SH-SY5Y (cell line): ENCODE data around the gene SMLR1.

Experiments
- GATA2 ChIP-seq: IDR thresholded peaks from 2 replicates; pipeline ENCODE4 v1.6.1; 2011; ENCODE audit warnings: mild to moderate bottlenecking, low read depth, low read length
- GATA3 ChIP-seq: IDR thresholded peaks from 2 replicates; pipeline ENCODE4 v1.6.1; 2011; ENCODE audit warnings: low read depth, mild to moderate bottlenecking, low read length, moderate library complexity

SMLR1 gene

GRCh38 chr6:130810307-130811030 lies 16.7 kb upstream of the SMLR1 start:
- TF ChIP-seq GATA3 = no peak
- TF ChIP-seq GATA2 = no peak

DNA sequence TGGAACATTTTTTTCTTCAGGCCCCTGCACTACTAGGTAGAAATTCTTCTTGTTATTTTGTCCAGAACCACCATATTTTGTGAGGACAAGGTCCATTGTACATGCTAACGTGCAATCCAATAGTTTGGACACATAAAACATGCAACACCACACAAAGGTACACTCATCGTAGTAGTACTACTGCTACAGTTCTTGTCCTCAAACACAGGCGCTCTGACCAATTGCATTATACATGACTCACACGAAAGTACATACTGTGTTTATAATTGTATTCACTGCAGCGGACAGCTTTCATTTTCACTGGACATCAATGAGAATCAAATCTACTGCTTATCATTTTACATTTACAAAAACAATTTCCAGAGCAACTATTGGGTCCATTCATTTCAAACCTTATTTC lies 15.3 kb upstream of the SMLR1 start:
- TF ChIP-seq GATA3 (no peak), GATA2 (no peak)

DNA sequence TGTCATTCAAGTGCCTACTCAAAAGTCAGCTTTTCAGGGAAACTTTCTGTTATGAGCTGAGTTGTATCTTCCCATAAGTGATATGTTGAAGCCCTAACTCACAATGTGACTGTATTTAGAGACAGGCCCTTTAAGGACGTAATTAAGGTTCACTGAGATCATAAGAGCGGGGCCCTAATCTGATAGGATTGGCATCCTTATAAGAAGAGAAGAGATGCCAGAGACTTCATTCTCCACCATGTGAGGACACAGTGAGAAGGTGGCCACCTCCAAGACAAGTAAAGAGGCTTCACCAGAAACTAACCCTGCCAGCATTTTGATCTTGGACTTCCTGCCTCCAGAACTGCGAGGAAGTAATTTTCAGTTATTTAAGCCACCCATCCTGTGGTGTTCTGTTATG lies 12.7 kb upstream of the SMLR1 start:
- TF ChIP-seq GATA3 (no peak), GATA2 (no peak)

GRCh38 chr6:130815200-130816071 lies 11.8 kb upstream of the SMLR1 start:
- TF ChIP-seq GATA2 (no peak), GATA3 (no peak)

DNA sequence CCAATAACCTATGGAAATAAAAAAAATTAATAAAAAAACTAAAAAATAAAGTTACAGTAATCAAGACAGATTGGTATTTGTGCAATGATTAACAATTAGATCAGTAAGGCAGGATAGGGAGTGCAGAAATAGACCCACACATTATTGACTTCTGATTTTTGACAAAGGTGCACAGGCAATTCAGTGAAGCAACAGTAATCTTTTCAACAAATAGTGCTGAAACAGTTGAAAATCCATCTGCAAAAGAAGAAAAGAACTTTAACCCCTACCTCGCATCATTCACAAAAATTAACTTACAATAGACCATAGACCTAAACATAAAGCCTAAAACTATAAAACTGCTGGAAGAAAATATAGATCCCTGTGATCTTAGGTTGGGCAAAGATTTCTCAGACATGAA lies 4.5 kb upstream of the SMLR1 start:
- TF ChIP-seq GATA3 (no peak), GATA2 (no peak)

DNA sequence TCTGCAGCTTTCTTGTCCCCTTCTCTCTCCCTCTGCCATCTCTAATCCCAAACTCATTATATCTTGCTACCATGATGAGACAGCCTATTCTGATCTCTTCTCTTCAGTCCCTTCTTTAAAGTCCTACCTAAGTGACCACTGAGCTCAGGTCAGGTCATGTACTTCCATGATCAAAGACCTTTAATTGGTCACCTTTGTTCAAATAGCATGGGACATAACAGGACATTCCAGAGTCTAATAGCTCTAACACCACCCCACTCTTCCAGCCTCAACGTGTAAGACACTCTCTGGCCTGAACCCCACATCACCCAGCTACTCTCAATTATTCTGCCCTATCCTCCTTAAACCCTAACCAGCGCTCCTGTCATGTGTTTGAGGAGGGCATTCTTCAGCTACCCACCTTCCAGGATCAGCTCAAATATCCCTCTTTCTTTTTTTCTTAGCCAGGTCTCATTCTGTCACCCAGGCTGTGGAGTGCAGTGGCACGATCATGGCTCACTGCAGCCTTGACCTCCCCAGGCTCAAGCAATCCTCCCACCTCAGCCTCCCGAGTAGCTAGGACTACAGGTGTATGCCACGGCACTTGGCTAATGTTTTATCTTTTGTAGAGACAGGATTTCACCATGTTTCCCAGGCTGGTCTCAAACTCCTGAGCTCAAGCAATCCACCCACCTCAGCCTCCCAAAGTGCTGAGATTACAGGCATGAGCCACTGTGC lies 2.1 kb upstream of the SMLR1 start:
- TF ChIP-seq GATA3 (no peak), GATA2 (no peak)

- no peak for TF ChIP-seq GATA3
- TF ChIP-seq GATA2 = no peak
Observed at GRCh38 chr6:130825772-130826441, 1.3 kb upstream of the SMLR1 start.

- TF ChIP-seq GATA3 (no peak), GATA2 (no peak)
Observed at GRCh38 chr6:130826442-130827246, 562 bp upstream of the SMLR1 start.

DNA sequence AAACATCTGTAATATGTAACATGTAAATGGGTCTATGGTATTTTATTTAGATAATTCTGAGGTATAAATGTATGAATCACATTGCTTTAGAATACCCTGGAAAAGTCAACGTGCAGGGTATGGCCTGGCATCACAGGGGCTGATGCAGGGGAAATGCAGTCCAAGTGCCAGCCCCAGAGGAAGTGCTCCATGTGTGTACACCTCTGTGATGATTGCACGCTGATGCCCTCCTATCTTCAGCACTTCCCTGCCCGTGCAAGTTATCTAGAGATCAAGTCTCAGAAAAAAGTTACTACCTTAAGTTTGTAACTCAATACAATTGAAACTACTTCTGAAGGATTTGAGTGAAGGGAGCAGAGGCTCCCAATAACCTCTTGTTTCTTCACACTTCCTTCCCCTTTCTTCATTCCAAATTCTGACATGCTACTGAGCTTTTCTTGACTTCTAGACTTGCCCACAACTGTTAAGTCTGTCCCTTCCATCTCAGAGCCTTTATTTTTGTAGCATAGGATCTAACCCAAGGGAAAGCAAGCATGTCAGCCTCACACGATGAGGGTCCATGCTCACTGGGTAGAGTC lies 2.2 kb downstream of the SMLR1 start:
- no peak for TF ChIP-seq GATA2

DNA sequence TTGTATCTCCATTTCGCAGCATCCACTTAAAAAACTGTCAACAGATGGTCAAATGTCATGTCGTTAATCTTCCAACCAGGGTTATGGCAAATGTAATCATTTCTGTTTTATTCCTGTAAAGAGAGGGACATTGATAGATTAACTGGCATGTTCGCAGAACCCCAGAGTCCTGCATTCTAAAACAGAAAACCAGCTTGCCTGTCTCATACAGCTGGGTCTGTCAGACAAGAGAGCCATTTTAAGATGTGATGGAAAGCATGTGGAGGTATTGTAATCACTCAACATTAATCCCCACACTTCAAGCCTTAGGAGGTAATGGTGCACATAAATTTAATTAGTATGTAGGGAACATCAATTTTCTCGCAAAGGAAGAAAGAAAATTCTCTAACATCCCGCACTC lies 4.4 kb downstream of the SMLR1 start:
- TF ChIP-seq GATA2 (no peak), GATA3 (no peak)

- TF ChIP-seq GATA2 (no peak), GATA3 (no peak)
Observed at GRCh38 chr6:130833569-130833968, 6.4 kb downstream of the SMLR1 start.

DNA sequence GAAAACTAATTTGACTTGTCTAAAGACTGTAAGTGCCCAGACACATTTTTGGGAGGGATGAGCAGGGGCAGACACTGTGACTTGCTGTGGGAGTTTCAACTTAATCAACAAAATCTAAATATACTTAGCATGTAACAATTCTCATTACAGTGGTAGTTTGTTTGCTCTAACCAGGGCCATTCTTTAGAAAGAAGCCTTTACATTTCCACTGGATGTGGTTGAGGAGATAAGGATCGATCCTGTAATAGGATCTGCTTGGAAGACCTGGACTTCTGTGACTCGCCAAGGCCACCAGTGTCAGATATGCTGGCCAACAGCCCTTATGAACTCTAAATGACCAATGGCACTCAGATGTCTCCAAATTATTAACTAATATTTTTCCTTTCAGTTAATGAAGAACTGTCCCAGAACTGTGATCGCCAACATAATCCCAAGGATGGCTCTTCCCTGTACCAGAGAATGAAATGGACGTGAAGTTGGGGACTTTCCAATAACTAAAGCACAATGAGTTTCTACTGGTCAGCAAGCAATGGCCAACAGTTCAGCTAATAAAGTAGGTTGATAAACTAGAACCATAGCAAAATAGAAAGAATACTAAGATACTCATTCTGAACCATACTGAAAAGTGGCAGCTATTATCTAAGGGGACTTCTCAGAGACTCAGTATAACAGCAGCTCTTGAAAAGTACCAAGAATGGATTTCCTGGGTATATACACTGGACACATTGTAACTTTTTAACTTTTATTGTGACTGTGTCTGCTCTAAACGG lies 7.5 kb downstream of the SMLR1 start:
- TF ChIP-seq GATA2 (no peak), GATA3 (no peak)
